H1 (cell line): ENCODE measurements around the gene MGAT5. TPM values are rescaled to one million over a fixed set of nuclear protein-coding genes. Genes with fewer than 3 reads are reported as not detected.

ENCODE experiments used
- CTCF ChIA-PET: fragments of 300-600 bp; sonication (Branson Sonifier 250); formaldehyde crosslinking; loops from one replicate; lab custom pipeline; 2021; ENCODE audit not compliant: partially characterized antibody; lab: Charles Lee
- POLR2A ChIA-PET: fragments of 300-600 bp; sonication (Branson Sonifier 250); formaldehyde crosslinking; loops from one replicate; lab custom pipeline; 2021; ENCODE audit warnings: inconsistent platforms; ENCODE audit not compliant: partially characterized antibody; lab: Charles Lee
- DNase-seq, 2 experiments: peaks; one replicate each; pipeline versions ENCODE4 v3.0.0 to v3.0.0-alpha.2; 2010 to 2022; ENCODE audit warnings: low spot score in 2 of 2, low read depth in 1 of 2, mixed read lengths in 1 of 2
- FAIRE-seq: peaks from 2 replicates; lab custom pipeline; 2011; peaks lifted over from hg19 to GRCh38; lab: Jason Lieb, UNC
- H2AFZ ChIP-seq: 2 replicates; pipeline ENCODE4 v1.8.1; 2012; ENCODE audit warnings: low read length, inconsistent platforms
- H2AK5ac ChIP-seq: 2 replicates; pipeline ENCODE4 v1.6.1; 2013; ENCODE audit warnings: low read depth, low read length
- H2BK120ac ChIP-seq: replicated peaks from 2 replicates; pipeline ENCODE3; 2013; ENCODE audit warnings: low read depth, low read length, inconsistent platforms
- H2BK12ac ChIP-seq: 2 replicates; pipeline ENCODE4 v1.6.1; 2013; ENCODE audit warnings: low read depth, low read length
- H2BK15ac ChIP-seq: 2 replicates; pipeline ENCODE4 v1.6.1; 2013; ENCODE audit warnings: low read length
- H2BK20ac ChIP-seq: 2 replicates; pipeline ENCODE4 v1.6.1; 2013; ENCODE audit warnings: low read length
- H2BK5ac ChIP-seq: 2 replicates; pipeline ENCODE4 v1.6.1; 2013; ENCODE audit warnings: low read depth, low read length
- H3K14ac ChIP-seq: 2 replicates; pipeline ENCODE4 v1.6.1; 2013; ENCODE audit warnings: inconsistent platforms; ENCODE audit not compliant: insufficient read length
- H3K18ac ChIP-seq: 2 replicates; pipeline ENCODE4 v1.6.1; 2013; ENCODE audit warnings: low read length; ENCODE audit errors: extremely low read depth
- H3K23ac ChIP-seq: 2 replicates; pipeline ENCODE4 v1.6.1; 2013; ENCODE audit warnings: inconsistent platforms; ENCODE audit not compliant: insufficient read length
- H3K23me2 ChIP-seq: 2 replicates; pipeline ENCODE4 v1.6.1; 2013; ENCODE audit warnings: low read depth, low read length
- H3K27ac ChIP-seq: 2 replicates; pipeline ENCODE4 v1.6.1; 2011; ENCODE audit warnings: low read depth, low read length, inconsistent platforms
- H3K27me3 ChIP-seq, 4 experiments: replicated peaks in 1 of 4; 1 replicate in 1 of 4; 2 replicates in 3 of 4; pipeline versions ENCODE4 v1.6.1 to v1.8.1; 2011 to 2013; ENCODE audit warnings: low read length in 3 of 4, mild to moderate bottlenecking in 3 of 4, inconsistent platforms in 2 of 4, mixed read lengths in 2 of 4, moderate library complexity in 1 of 4; ENCODE audit not compliant: control insufficient read depth in 3 of 4, insufficient read depth in 3 of 4; ENCODE audit errors: extremely low read depth in 1 of 4
- H3K36me3 ChIP-seq, 4 experiments: 2 replicates each; pipeline versions ENCODE4 v1.6.1 to v1.8.1; 2011 to 2013; ENCODE audit warnings: mild to moderate bottlenecking in 4 of 4, low read length in 3 of 4, moderate library complexity in 2 of 4, control low read depth in 1 of 4, inconsistent platforms in 1 of 4; ENCODE audit not compliant: insufficient read depth in 4 of 4, control insufficient read depth in 2 of 4
- H3K4ac ChIP-seq: replicated peaks from 2 replicates; pipeline ENCODE3; 2013; ENCODE audit warnings: low read length, low read depth, mixed read lengths, inconsistent platforms; ENCODE audit not compliant: insufficient read length
- H3K4me1 ChIP-seq, 4 experiments: replicated peaks in 1 of 4; 1 replicate in 1 of 4; 2 replicates in 3 of 4; pipeline versions ENCODE4 v1.6.1 to v1.8.1; 2011 to 2013; ENCODE audit warnings: low read length in 3 of 4, inconsistent platforms in 2 of 4, mixed read lengths in 1 of 4; ENCODE audit not compliant: insufficient read depth in 4 of 4, control insufficient read depth in 3 of 4
- H3K4me2 ChIP-seq, 2 experiments: 2 replicates each; pipeline versions ENCODE4 v1.6.1 to v1.8.1; 2011 to 2013; ENCODE audit warnings: low read depth in 2 of 2, low read length in 2 of 2, control low read depth in 1 of 2, inconsistent platforms in 1 of 2, mild to moderate bottlenecking in 1 of 2; ENCODE audit not compliant: insufficient read depth in 1 of 2
- H3K4me3 ChIP-seq, 4 experiments: fragments of 200-600, 300-600 bp in 1 of 4; sonication (generic), shearing (Covaris generic), sonication (Bioruptor Twin) in 1 of 4; 2 replicates each; pipeline versions ENCODE4 v1.5.1 to v1.8.1; 2011 to 2016; ENCODE audit warnings: low read length in 4 of 4, low read depth in 3 of 4, control low read depth in 2 of 4, inconsistent platforms in 2 of 4, mild to moderate bottlenecking in 2 of 4, mixed read lengths in 1 of 4, moderate library complexity in 1 of 4; ENCODE audit not compliant: insufficient read depth in 2 of 4; ENCODE audit errors: extremely low read depth in 1 of 4
- H3K56ac ChIP-seq: replicated peaks from 2 replicates; pipeline ENCODE3; 2013; ENCODE audit warnings: low read depth, mild to moderate bottlenecking, mixed read lengths, low read length, inconsistent platforms; ENCODE audit not compliant: insufficient read length
- H3K79me1 ChIP-seq: 2 replicates; pipeline ENCODE4 v1.6.1; 2013; ENCODE audit warnings: low read depth, low read length, control low read depth
- H3K79me2 ChIP-seq, 2 experiments: 2 replicates each; pipeline versions ENCODE4 v1.6.1 to v1.8.1; 2012 to 2013; ENCODE audit warnings: low read length in 2 of 2, mild to moderate bottlenecking in 2 of 2, inconsistent platforms in 1 of 2; ENCODE audit not compliant: insufficient read depth in 2 of 2, control insufficient read depth in 1 of 2
- H3K9ac ChIP-seq, 4 experiments: replicated peaks in 1 of 4; 1 replicate in 1 of 4; 2 replicates in 3 of 4; pipeline versions ENCODE4 v1.6.1 to v1.8.1; 2011 to 2013; ENCODE audit warnings: low read depth in 3 of 4, low read length in 3 of 4, control low read depth in 2 of 4, mild to moderate bottlenecking in 2 of 4, moderate library complexity in 2 of 4, inconsistent platforms in 1 of 4; ENCODE audit errors: extremely low read depth in 1 of 4
- H3K9me3 ChIP-seq, 2 experiments: 2 replicates each; pipeline versions ENCODE4 v1.6.1 to v1.8.1; 2012 to 2013; ENCODE audit warnings: mild to moderate bottlenecking in 2 of 2, moderate library complexity in 2 of 2, control low read depth in 1 of 2, inconsistent platforms in 1 of 2, low read depth in 1 of 2, low read length in 1 of 2, mixed read lengths in 1 of 2; ENCODE audit not compliant: insufficient read depth in 2 of 2
- H4K20me1 ChIP-seq, 2 experiments: replicated peaks in 1 of 2; 2 replicates each; pipeline versions ENCODE3 to v1.8.1; 2011 to 2013; ENCODE audit warnings: inconsistent platforms in 2 of 2, low read length in 2 of 2, mild to moderate bottlenecking in 1 of 2; ENCODE audit not compliant: insufficient read depth in 2 of 2, control insufficient read depth in 1 of 2
- H4K5ac ChIP-seq: 2 replicates; pipeline ENCODE4 v1.6.1; 2013; ENCODE audit warnings: low read length, low read depth, mixed read lengths, inconsistent platforms; ENCODE audit not compliant: insufficient read length
- H4K8ac ChIP-seq: 2 replicates; pipeline ENCODE4 v1.8.0; 2013; ENCODE audit warnings: mild to moderate bottlenecking, moderate library complexity, low read length, inconsistent platforms; ENCODE audit not compliant: insufficient read depth; ENCODE audit errors: extremely low read depth
- H4K91ac ChIP-seq: replicated peaks from 2 replicates; pipeline ENCODE3; 2013; ENCODE audit warnings: low read length, mixed read lengths, inconsistent platforms; ENCODE audit not compliant: insufficient read length
- ASH2L ChIP-seq: fragments of 200-600, 300-600 bp; sonication (generic); IDR thresholded peaks from one replicate; pipeline ENCODE4 v1.7.1; 2017; ENCODE audit warnings: low read length
- BACH1 ChIP-seq: IDR thresholded peaks from 2 replicates; pipeline ENCODE4 v1.6.1; 2012; ENCODE audit warnings: low read length, improper control_type of control experiment
- CBX5 ChIP-seq: fragments of 300-800, 300-1000 bp; sonication (generic); IDR thresholded peaks from 2 replicates; pipeline ENCODE4 v1.7.1; 2016; ENCODE audit warnings: antibody characterized with exemption, low read length, low read depth
- CBX8 ChIP-seq: fragments of 300-800, 300-1000 bp; sonication (generic); IDR thresholded peaks from 2 replicates; pipeline ENCODE4 v1.7.1; 2016; ENCODE audit warnings: low read depth, low read length, borderline replicate concordance
- FOSL1 ChIP-seq: IDR thresholded peaks from 2 replicates; pipeline ENCODE4 v1.6.1; 2011; ENCODE audit warnings: mild to moderate bottlenecking, low read depth, low read length, moderate library complexity; ENCODE audit not compliant: insufficient read depth
- HDAC2 ChIP-seq, 2 experiments: fragments of 300-600 bp in 1 of 2; sonication (generic) in 1 of 2; IDR thresholded peaks; 2 replicates each; pipeline ENCODE4 v1.6.1; 2011 to 2012; ENCODE audit warnings: low read depth in 2 of 2, low read length in 2 of 2, mild to moderate bottlenecking in 2 of 2, moderate library complexity in 2 of 2, borderline replicate concordance in 1 of 2, inconsistent platforms in 1 of 2
- HDAC6 ChIP-seq: IDR thresholded peaks from one replicate; pipeline ENCODE4 v1.7.1; 2012; ENCODE audit warnings: low read depth, mild to moderate bottlenecking, inconsistent platforms, low read length, moderate library complexity
- JUND ChIP-seq: IDR thresholded peaks from 2 replicates; pipeline ENCODE4 v1.6.1; 2011; ENCODE audit warnings: mild to moderate bottlenecking, improper control_type of control experiment, low read length
- NRF1 ChIP-seq: IDR thresholded peaks from 2 replicates; pipeline ENCODE4 v1.6.1; 2011; ENCODE audit warnings: mild to moderate bottlenecking, low read depth, low read length, improper control_type of control experiment
- RXRA ChIP-seq: IDR thresholded peaks from 2 replicates; pipeline ENCODE4 v1.6.1; 2011; ENCODE audit warnings: low read depth, mild to moderate bottlenecking, low read length, moderate library complexity; ENCODE audit not compliant: insufficient read depth
- SUZ12 ChIP-seq: fragments of 200-600 bp; sonication (generic); IDR thresholded peaks from 2 replicates; pipeline ENCODE4 v1.6.1; 2012; ENCODE audit warnings: mild to moderate bottlenecking, inconsistent platforms, low read length, moderate library complexity, mixed read lengths
- TCF12 ChIP-seq: IDR thresholded peaks from 2 replicates; pipeline ENCODE4 v1.6.1; 2011; ENCODE audit warnings: low read depth, mild to moderate bottlenecking, low read length
- USF2 ChIP-seq: IDR thresholded peaks from 2 replicates; pipeline ENCODE4 v1.6.1; 2011; ENCODE audit warnings: low read length, improper control_type of control experiment
- ZNF274 ChIP-seq: IDR thresholded peaks from 2 replicates; pipeline ENCODE4 v1.7.0; 2012; ENCODE audit warnings: low read length, borderline replicate concordance; ENCODE audit errors: extremely low read depth
- WGBS, 2 experiments: shearing (Covaris generic) in 1 of 2; methylation state at CpG; one replicate each; pipeline versions ENCODE4 v1.1.6 to v1.1.7; 2013 to 2015; ENCODE audit warnings: low lambda C conversion rate in 2 of 2, mixed read lengths in 2 of 2, inconsistent platforms in 1 of 2, low coverage in 1 of 2, missing lambda C conversion rate in 1 of 2; ENCODE audit not compliant: insufficient replicate concordance in 2 of 2, insufficient coverage in 1 of 2, insufficient read length in 1 of 2; ENCODE audit errors: extremely low coverage in 1 of 2, missing lambda C conversion rate in 1 of 2; 5-methylcytosine and 5-hydroxymethylcytosine counted together
- polyA plus RNA-seq, 7 experiments: library from polyadenylated mRNA; depleted of rRNA in 3 of 7; stranded (reverse) in 5 of 7; unstranded in 2 of 7; fragments of >200 nt in 5 of 7; fragments of 200-250 nt in 2 of 7; gene quantifications; 1 replicate in 5 of 7; 2 replicates in 1 of 7; 4 replicates in 1 of 7; pipeline versions ENCODE4 v1.2.1 to v1.2.3, GENCODE V29; 2011 to 2013; ENCODE audit warnings: missing spikeins in 2 of 7, mixed read lengths in 2 of 7
- total RNA-seq: library from RNA; stranded (reverse); fragmentation: NEBNext Ultra II Directional; extraction: Animal tissue kit (Norgen Biotek cat#: 25700); gene quantifications from 2 replicates; pipeline ENCODE4 v1.2.1, GENCODE V29; 2021

The MGAT5 gene
- total and polyA plus RNA-seq, 2 of the 8 experiments (the other 6 are each of a cell fraction or from before 2014, with no cell fraction given): 11.2 to 49.2 TPM

GRCh38 chr2:134491022-134491421, 237.2 kb downstream of the MGAT5 start:
- no peak overlapping the region for H2AK5ac ChIP-seq
- no peaks in the 10 kb centered on the region for H4K20me1 ChIP-seq
- no peak overlapping the region for H2BK120ac ChIP-seq
- DNase-seq (no peak), FAIRE-seq (no peak)
- H3K4me3 ChIP-seq: no peak overlapping the region
- WGBS, 2 experiments: 90% methylated on average over 4 of the region's 4 CpGs; no CpG with 5 or more reads in 1 of the 2 experiments
- no peaks in the 10 kb centered on the region for H3K27me3 ChIP-seq
- H4K91ac ChIP-seq: no peak overlapping the region
- no peak overlapping the region for H4K5ac ChIP-seq
- ChIA-PET POLR2A (interaction anchor here (0.6 to 0.9 kb wide), 2 partner anchors 10 to 540 kb away, joined by 5 read pairs; no protein-coding TSS in a partner anchor), CTCF (interaction anchor here (0.8 to 2.6 kb wide), 9 partner anchors 10 to 244 kb away, joined by 3 to 12 read pairs (median 4); no protein-coding TSS in a partner anchor)
- H3K4me1 ChIP-seq: no peaks in the 10 kb centered on the region
- no peak overlapping the region for H3K27ac ChIP-seq
- H2BK15ac ChIP-seq: no peak overlapping the region
- H3K36me3 ChIP-seq: no peaks in the 10 kb centered on the region
- no peak overlapping the region for H3K14ac ChIP-seq
- no peak overlapping the region for H3K4me2 ChIP-seq
- H2BK5ac ChIP-seq: no peak overlapping the region
- no peaks in the 10 kb centered on the region for H3K9me3 ChIP-seq
- no peak overlapping the region for H3K9ac ChIP-seq
- no peak overlapping the region for H3K18ac ChIP-seq
- no peak overlapping the region for H3K4ac ChIP-seq
- no peaks in the 10 kb centered on the region for H3K79me2 ChIP-seq
- H2BK12ac ChIP-seq: no peak overlapping the region
- no peak overlapping the region for H4K8ac ChIP-seq
- H2AFZ ChIP-seq: no peak overlapping the region
- no peaks in the 10 kb centered on the region for H3K23me2 ChIP-seq
- no peak overlapping the region for H2BK20ac ChIP-seq
- H3K79me1 ChIP-seq: no peaks in the 10 kb centered on the region
- no peak overlapping the region for H3K23ac ChIP-seq
- H3K56ac ChIP-seq: no peak overlapping the region
- TF ChIP-seq CBX8 (no peak), HDAC2 (IDR thresholded peaks at IDR 0.05; ENCODE audit: borderline replicate concordance in 1 of 2, low read depth in 2 of 2, low read length in 2 of 2) (no peak), SUZ12 (no peak), CBX5 (no peak), ZNF274 (no peak), FOSL1 (no peak), TCF12 (no peak), USF2 (no peak), NRF1 (no peak), RXRA (no peak), JUND (no peak), HDAC6 (no peak), ASH2L (no peak), BACH1 (no peak)
